GF-D8 (cell line): ENCODE measurements around the gene DPYD.
A peak's percentile ranks its signal among the peaks of the same experiment; 100 is the strongest.

Experiments used
- DNase-seq: peaks from one replicate; lab custom pipeline; 2025; lab: John Stamatoyannopoulos, UW

Gene DPYD

DNA sequence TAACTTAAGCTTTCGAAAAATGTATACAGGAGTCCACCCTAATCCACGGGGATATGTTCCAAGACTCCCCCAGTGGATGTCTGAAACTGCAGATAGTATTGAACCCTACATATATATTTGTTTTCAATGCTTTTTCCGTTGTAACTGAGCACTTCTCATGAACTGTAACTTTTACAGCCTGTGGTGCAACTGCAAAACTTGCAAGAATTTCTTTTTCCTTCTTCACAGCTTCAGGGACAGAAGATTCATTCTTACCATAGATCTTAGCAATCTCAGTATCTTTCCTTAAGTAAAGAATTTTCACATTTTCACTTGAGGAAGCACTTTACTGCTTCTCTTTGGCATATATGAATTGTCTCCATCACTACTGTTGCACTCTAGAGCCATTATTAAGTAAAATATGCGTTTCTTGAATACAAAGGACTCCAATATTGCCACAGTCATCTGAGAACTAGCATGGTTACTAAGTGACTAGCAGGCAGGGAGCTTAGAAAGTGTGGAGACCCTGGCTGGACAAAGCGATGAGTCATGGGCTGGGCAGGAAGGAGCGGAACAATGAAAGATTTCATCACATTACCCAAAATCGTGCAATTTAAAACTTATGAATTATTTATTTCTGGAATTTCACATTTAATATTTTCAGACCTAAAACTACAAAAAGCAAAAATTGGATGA, 14.1 kb downstream of the DPYD start:
- DNase-seq = peak; percentile 80

DNA sequence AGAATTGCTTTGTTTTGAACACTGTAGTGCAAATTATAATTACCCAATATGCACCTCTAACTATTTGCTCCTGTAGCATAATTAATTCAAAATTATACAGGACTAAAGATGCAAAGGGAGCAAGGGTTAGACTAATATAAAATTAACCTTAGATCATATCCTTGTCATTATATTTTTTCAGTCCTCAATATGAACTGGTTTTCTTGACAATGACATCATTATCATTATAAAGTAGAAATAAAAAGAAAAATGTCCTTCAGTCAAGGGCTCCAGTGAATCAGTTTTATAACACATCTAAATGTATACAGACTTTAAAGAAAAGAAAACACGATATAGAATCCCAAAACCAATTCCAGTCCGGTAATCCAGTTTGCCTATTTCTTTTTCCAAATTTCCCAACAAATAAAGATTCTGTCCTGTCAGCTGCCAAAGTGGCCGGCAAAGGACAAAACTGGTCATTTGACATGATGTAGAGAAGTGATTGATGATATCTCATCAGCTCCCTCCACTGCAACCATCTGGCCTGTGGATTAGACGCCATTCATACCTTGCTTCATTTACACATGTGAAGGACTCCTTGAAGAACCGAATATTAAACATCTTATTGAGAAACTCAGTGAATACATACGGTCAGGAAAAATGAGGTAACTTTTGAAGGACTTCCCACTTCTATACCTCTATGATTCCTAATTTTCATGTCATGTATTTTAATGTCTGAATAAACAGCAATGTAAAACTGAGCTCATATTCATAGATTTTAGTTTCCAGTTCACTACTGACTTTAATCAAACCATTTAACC, 15.5 kb downstream of the DPYD start:
- DNase-seq = no peak

DNA sequence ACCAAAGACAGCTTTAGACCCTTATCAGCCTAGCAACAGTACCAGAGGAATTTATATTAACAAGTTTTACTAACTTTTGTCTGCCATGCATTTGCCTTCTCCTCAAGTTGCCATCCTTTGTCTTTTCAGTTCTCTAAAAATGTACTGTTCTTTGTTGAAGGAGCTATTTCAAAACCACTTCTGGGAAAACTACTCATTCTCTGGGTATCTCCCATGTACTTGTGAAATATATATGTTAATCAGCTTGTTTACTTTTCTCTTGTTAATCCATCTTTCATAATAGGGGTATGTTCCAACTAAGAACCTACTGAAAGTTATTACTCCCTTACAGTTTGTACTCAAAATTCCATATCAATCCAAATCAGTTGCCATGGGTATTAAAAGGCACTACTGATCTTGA, 16.3 kb downstream of the DPYD start:
- DNase-seq = peak; percentile 84

- DNase-seq = no peak
Observed at GRCh38 chr1:97903626-97904025, 17.2 kb downstream of the DPYD start.

DNA sequence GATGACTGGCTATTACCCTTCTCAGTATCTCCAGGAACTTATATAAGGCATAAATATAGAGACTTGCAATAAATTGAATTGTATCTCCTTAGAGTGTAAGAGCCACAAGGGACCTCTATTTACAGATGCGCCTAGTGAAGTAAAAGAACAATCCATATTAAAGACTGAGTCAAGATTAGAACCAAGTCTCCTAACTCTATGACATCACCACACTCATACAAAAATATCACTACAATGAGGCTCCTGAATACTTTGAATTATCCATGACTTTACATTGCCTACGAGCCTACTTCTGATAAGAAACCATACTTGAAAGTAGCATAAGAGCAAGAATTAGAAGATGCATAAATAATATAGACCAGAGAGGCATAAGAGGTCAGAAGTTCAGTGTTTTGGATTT, 18.8 kb downstream of the DPYD start:
- no peak for DNase-seq

- DNase-seq = peak; percentile 42
Observed at GRCh38 chr1:97901017-97901658, 19.7 kb downstream of the DPYD start.

DNA sequence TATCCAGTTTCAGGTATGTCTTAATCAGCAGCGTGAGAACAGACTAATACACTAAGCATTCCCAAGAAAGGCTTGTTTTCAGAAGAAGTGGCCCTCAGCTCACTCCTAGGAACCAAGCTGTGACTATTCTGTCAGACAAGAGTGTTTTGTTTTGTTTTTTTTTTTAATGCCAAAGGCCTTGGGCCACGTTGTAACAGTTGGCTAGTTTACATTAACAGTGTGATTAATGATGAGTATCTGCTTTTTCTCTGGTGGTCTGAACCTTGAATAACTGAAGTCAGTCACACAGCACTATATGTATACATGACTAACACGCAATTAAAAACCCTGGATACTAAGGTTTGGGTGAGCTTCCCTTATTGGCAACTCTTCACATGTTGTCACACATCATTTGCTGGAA, 21.9 kb downstream of the DPYD start:
- DNase-seq = no peak

GRCh38 chr1:97895278-97895677, 25.6 kb downstream of the DPYD start:
- no peak for DNase-seq

GRCh38 chr1:97893844-97894243, 27.0 kb downstream of the DPYD start:
- DNase-seq = no peak

- no peak for DNase-seq
Observed at GRCh38 chr1:97886199-97886598, 34.6 kb downstream of the DPYD start.

GRCh38 chr1:97883823-97884222, 37.0 kb downstream of the DPYD start:
- no peak for DNase-seq

- no peak for DNase-seq
Observed at GRCh38 chr1:97877307-97877706, 43.5 kb downstream of the DPYD start.

- DNase-seq = no peak
Observed at GRCh38 chr1:97875996-97876395, 44.8 kb downstream of the DPYD start.

DNA sequence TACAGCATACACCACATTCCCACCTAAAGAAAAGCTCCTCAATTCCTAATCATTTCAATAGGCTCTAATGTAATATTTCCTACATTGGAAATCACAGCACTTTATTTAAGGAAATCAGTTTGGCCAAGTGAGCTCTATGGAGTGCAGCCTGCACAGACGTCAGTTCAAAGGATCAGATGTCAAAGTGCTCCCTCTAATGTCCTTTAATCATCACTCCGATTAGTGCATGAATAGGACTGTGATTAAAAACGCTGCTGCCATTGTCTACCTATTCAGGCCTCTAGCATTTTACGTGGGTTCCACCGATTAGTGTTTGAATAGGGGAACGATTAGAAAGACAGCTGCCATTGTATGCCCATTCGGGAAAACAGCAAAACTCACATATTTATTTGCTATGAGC, 50.2 kb downstream of the DPYD start:
- DNase-seq = no peak

GRCh38 chr1:97869441-97869840, 51.4 kb downstream of the DPYD start:
- no peak for DNase-seq

DNA sequence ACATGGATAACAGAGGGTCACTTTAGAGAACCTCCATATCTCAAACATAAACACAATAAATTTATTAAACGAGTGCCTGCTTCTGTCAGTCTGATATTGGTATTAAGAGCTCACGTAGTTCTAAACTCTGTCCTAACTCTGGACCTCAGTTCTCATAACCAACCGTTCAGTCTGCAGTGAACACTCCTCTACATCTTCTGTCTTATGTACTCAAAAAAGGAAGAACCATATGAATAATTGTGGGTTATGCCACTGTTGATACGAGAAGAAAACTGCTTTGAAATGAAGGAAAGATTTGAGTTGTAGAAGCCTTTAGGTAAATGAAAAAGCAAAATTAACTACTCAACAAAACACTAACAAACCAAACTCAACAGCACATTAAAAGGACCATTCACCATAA, 53.7 kb downstream of the DPYD start:
- DNase-seq = no peak

GRCh38 chr1:97864615-97865014, 56.2 kb downstream of the DPYD start:
- no peak for DNase-seq

DNA sequence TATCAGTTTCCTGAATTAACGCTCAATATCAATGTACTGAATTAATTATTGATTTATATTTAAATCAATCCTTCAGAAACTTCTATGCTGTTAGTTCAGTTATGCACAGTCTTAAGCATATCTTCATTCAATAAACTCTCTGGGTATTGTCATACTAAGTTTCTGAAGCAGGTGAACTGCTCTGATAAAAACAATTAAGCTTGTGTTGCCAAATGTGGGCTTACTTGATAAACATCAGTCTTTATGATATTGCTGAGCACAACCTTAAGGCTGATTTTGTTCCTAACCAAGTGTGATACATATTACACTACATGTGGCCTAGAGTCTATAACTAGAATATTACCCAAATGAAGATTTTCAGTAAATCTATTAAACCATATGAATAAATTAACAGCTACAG, 67.6 kb downstream of the DPYD start:
- DNase-seq = no peak

- peak; percentile 85 for DNase-seq
Observed at GRCh38 chr1:97849345-97850340, 71.2 kb downstream of the DPYD start.

GRCh38 chr1:97845805-97846204, 75.0 kb downstream of the DPYD start:
- no peak for DNase-seq

GRCh38 chr1:97844552-97845089, 76.2 kb downstream of the DPYD start:
- no peak for DNase-seq

DNA sequence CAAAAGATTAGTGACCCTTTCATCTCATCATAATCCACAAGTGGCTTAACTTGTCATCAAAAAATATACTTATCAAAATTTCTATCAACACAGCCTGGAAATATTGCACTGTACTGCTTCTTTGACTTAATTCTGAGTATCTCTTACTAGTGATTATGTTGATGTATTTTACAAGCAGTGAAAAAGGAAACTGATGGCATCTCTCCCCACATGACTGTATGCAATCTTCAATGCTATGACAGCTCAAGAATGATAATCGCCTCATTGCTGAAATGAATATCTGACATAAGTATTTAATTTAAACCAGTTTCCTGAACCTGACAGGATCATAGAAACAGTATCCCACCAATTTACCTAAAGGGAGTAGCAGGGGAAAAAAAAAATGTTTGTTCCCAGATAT, 79.5 kb downstream of the DPYD start:
- no peak for DNase-seq
